ENCODE data around the gene GJA4.

DNA sequence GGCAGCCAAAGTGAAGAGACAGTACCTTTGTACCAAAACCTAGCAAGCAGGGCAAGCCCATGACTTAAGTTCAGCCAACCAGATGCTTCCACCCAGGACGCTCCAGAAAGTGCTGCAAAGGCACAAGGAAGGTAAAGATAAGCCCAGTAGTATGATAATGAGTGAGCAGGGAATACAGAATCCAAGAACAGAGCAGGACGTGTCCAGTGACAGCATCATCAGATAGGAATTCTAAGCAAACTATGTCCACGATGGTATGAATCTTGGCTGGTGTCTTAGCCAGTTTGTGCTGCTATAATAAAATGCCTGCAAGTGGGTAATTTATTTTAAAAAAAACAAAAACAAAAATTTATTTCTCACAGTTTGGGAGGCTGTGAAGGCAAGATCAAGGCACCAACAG is 13.6 kb downstream of the GJA4 start:
- TF ChIP-seq SUZ12 (IDR thresholded peaks at IDR 0.05; ENCODE audit: extremely low read depth, insufficient read depth, insufficient read length) (no peak), ZNF274 (IDR thresholded peaks at IDR 0.05; ENCODE audit: low read depth, low read length) (no peak)
